GM12891 (cell line): Measurements from ENCODE around the gene ASPN.

Source experiments
- PAX5 ChIP-seq: IDR thresholded peaks from 2 replicates; pipeline ENCODE4 v1.6.1; 2011; ENCODE audit warnings: low read length, moderate library complexity, mild to moderate bottlenecking; ENCODE audit not compliant: insufficient read depth, severe bottlenecking
- POLR2A ChIP-seq: IDR thresholded peaks from 2 replicates; pipeline ENCODE4 v1.6.1; 2011; ENCODE audit warnings: low read depth, low read length, control low read depth
- POLR2AphosphoS5 ChIP-seq: IDR thresholded peaks from 2 replicates; pipeline ENCODE4 v1.6.1; 2011; ENCODE audit warnings: low read depth, low read length, control low read depth
- SPI1 ChIP-seq: IDR thresholded peaks from 2 replicates; pipeline ENCODE4 v1.6.1; 2011; ENCODE audit warnings: low read depth, low read length, control low read depth
- TAF1 ChIP-seq: IDR thresholded peaks from 2 replicates; pipeline ENCODE4 v1.6.1; 2011; ENCODE audit warnings: low read depth, low read length, control low read depth

DNA sequence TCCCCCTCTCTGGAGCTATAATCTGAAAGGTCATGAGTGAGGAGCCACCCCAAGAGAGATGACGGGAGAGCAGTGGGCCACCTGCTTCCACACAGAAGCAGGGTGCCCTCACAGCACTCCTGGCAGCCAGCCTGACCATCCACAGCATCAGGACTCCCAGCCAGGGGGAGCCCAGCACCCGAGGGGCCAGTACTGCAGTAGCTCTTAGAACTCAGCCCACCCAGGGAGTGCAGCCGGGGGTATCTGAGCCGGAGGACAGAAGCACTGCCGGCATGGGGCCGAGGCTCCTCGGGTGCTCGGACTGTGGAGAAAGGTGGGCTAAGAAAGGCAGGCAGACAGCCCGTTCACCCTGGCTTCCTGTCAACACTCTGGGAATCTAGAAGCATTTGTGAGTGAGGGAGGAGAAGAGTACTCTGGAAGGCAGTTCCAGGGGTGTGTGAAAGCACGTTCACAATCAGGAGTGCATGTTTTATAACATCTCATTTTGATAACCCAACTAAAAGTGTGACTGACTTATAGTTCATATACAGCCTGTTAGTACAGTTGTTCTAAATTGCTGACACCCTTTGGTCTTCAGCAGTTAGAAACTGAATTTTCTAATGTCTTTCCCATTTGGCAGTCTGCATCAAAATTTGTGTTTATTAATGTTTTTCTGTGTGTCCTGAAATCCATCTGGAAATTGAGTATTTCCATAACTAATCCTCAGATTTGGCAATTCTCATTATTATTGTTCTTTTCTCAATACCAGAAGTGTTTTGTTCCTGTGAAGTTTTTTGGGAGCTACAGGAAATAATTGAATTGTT is 25.9 kb upstream of the ASPN start:
- no peak for TF ChIP-seq PAX5
- no peak for TF ChIP-seq TAF1
- TF ChIP-seq POLR2A: no peak
- no peak for TF ChIP-seq POLR2AphosphoS5
- no peak for TF ChIP-seq SPI1
